ENCODE results near the gene RPUSD3.

The RPUSD3 gene

GRCh38 chr3:9804996-9805395, 38.8 kb downstream of the RPUSD3 start:
- no peak for DNase-seq (ENCODE audit: low read depth)

GRCh38 chr3:9803494-9803893, 40.3 kb downstream of the RPUSD3 start:
- DNase-seq (ENCODE audit: low read depth), result no peak

GRCh38 chr3:9800529-9800928, 43.3 kb downstream of the RPUSD3 start:
- DNase-seq (ENCODE audit: low read depth), result no peak

GRCh38 chr3:9797196-9797945, 46.4 kb downstream of the RPUSD3 start:
- DNase-seq (ENCODE audit: low read depth), result no peak

GRCh38 chr3:9795207-9795606, 48.6 kb downstream of the RPUSD3 start:
- DNase-seq (ENCODE audit: low read depth), result no peak

- no peak for DNase-seq (ENCODE audit: low read depth)
These were observed 49.4 kb downstream of the RPUSD3 start for GRCh38 chr3:9794400-9794799.

GRCh38 chr3:9793161-9793781, 50.5 kb downstream of the RPUSD3 start:
- no peak for DNase-seq (ENCODE audit: low read depth)

GRCh38 chr3:9792405-9793160, 51.2 kb downstream of the RPUSD3 start, which contains the start of the genes ARPC4 and TADA3:
Gene ARPC4, plus strand, starts transcription at chr3:9793082. Its CDS starts 40 bp downstream, at chr3:9793122.
Gene TADA3, minus strand, starts transcription at chr3:9792473. Its CDS starts 1,007 bp downstream, at chr3:9791466.
- DNase-seq (ENCODE audit: low read depth), result peak; percentile 87

- no peak for DNase-seq (ENCODE audit: low read depth)
These were observed 51.9 kb downstream of the RPUSD3 start for GRCh38 chr3:9791790-9792404.

GRCh38 chr3:9791127-9791526, 52.7 kb downstream of the RPUSD3 start:
- no peak for DNase-seq (ENCODE audit: low read depth)
